Ishikawa (cell line): Measurements from ENCODE around the gene LINGO4.

Source experiments
- CREB1 ChIP-seq: IDR thresholded peaks from 2 replicates; pipeline ENCODE4 v1.6.1; 2012; ENCODE audit warnings: low read depth
- NFIC ChIP-seq: IDR thresholded peaks from 2 replicates; pipeline ENCODE4 v1.6.1; 2012
- TAF1 ChIP-seq: IDR thresholded peaks from 2 replicates; pipeline ENCODE4 v1.6.1; 2012; ENCODE audit warnings: low read depth, mild to moderate bottlenecking

- TF ChIP-seq TAF1 (no peak), NFIC (no peak), CREB1 (no peak)
Measured at GRCh38 chr1:151853411-151853943, 48.3 kb upstream of the LINGO4 start, which contains the start of gene THEM5.
